ENCODE results near the gene NGEF. TPM values are rescaled to one million over a fixed set of nuclear protein-coding genes. Genes with fewer than 3 reads are reported as not detected.
A peak's percentile ranks its signal among the peaks of the same experiment; 100 is the strongest.

NGEF gene
- 0.47 and 1.4 TPM in 2 replicates for total RNA-seq (2013; cell fraction: nucleolus; rRNA removed)
- total RNA-seq (2014; rRNA removed) (not detected in 2 replicates), total RNA-seq (2014; rRNA removed; fragmentation: Illumina TruSeq; extraction: Trizol) (not detected in 2 replicates), total RNA-seq (2021) (not detected in 2 replicates), polyA plus RNA-seq (2011; rRNA removed) (0.12 TPM in 2 replicates), polyA plus RNA-seq (2014; fragmentation: Illumina TruSeq; extraction: Trizol) (not detected in 2 replicates), polyA plus RNA-seq (2014; fragmentation: Nextera tagmentation; extraction: Ambion mirVana) (not detected), polyA plus RNA-seq (2014; rRNA removed) (not detected in 2 replicates), polyA plus RNA-seq (2016; fragmentation: Nextera tagmentation; extraction: Ambion mirVana) (not detected), polyA minus RNA-seq (2011; rRNA and poly(A)+ RNA removed) (0.10 and 1.7 TPM in 2 replicates), Bru-seq, nascent RNA (percentile 4 among the genes with signal in this experiment), BruChase-seq, experiment 1, labeled RNA remaining after a 6-hour chase (percentile 7 among the genes with signal in this experiment), BruChase-seq, experiment 2, labeled RNA remaining after a 2-hour chase (percentile 6 among the genes with signal in this experiment)
- not detected for polyA plus RNA-seq (2011; ENCODE audit: low read depth)
- 0.12 and 0.15 TPM in 2 replicates for polyA plus RNA-seq (2011; cell fraction: cytosol; rRNA removed)
- 0.27 and 0.83 TPM in 2 replicates for polyA plus RNA-seq (2011; cell fraction: nucleus; rRNA removed)
- 0.25 TPM in 1 of 2 replicates, not detected in the other for polyA plus RNA-seq (2012)
- polyA minus RNA-seq (2011; cell fraction: cytosol; rRNA and poly(A)+ RNA removed): not detected in 2 replicates
- polyA minus RNA-seq (2011; cell fraction: nucleus; rRNA and poly(A)+ RNA removed): not detected in 2 replicates
- long read RNA-seq, experiment 1: 0 reads
- long read RNA-seq, experiment 2: 0 reads

DNA sequence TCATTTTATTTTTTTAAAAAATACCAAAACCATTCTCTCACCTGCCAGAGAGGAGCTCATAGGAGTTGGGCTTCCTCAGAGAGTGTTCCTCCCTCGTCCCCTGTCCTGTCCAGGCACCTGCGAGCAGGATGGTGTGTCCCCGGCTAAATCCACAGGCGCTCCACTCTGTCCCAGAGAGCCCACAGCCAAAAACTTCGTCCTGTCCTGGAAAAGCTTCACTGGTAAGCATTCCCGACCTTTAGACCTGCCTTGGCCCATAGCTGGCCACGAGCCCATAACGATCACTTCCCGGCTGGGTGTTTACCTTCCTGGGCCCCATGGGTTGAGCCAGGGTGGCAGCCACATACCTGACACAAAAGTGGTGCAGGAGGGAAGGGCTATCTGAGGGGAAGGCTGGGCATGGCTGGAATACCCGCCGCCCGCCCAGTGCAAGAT is at the start of gene NGEF:
Gene NGEF, minus strand, starts transcription at position 230 of the 435 bp plus-strand sequence. CDS start 38,366 bp downstream, outside the sequence.
- ChIA-PET CTCF (no interaction called here), SMC1A (ENCODE audit: uncharacterized antibody, unreplicated experiment) (no interaction called here), POLR2A (interaction anchor here (0.6 kb wide), 1 partner anchor 133 kb away, joined by 3 read pairs; no protein-coding TSS in a partner anchor), RAD21 (ENCODE audit: unreplicated experiment) (no interaction called here)
- DNase-seq (ENCODE audit: low read depth, low spot score) (no peak), ATAC-seq (no peak), FAIRE-seq (no peak)
- H2AFZ ChIP-seq (ENCODE audit: control insufficient read depth, low read depth, low read length): no peak within 1 kb of the TSS
- no peak within 1 kb of the TSS for H3K27ac ChIP-seq (ENCODE audit: control insufficient read depth, insufficient read depth)
- in situ Hi-C loops (cut with MboI): no loop called here
- WGBS (ENCODE audit: insufficient coverage, insufficient replicate concordance, low lambda C conversion rate, missing lambda C conversion rate): 49% methylated on average over 12 of the region's 12 CpGs
- H3K27me3 ChIP-seq (replicated peaks in 1 of 2; ENCODE audit: control insufficient read depth in 2 of 2, insufficient read depth in 2 of 2, low read length in 1 of 2): no peaks in the 10 kb centered on the region
- H3K36me3 ChIP-seq (ENCODE audit: control insufficient read depth in 2 of 2, insufficient read depth in 2 of 2, low read length in 1 of 2): no peaks in the 10 kb centered on the region
- H3K9ac ChIP-seq (ENCODE audit: control insufficient read depth, insufficient read depth, low read length): no peak within 1 kb of the TSS
- no peak within 1 kb of the TSS for H3K4me2 ChIP-seq (ENCODE audit: control insufficient read depth, insufficient read depth)
- H4K20me1 ChIP-seq (ENCODE audit: control insufficient read depth, insufficient read depth): no peaks in the 10 kb centered on the region
- H3K79me2 ChIP-seq (ENCODE audit: control insufficient read depth, insufficient read depth, low read length): no peaks in the 10 kb centered on the region
- intact Hi-C loops (cut with micrococcal nuclease; ENCODE audit: unreplicated experiment): no loop called here
- no peak within 1 kb of the TSS for H3K4me3 ChIP-seq
- no peak for TF ChIP-seq GATAD2B (conservative IDR thresholded peaks at IDR 0.05; ENCODE audit: low read depth)
- BruUV-seq (replicated peaks): no TSS peak
- H3K4me1 ChIP-seq (ENCODE audit: control insufficient read depth, insufficient read depth, low read length): no peaks in the 10 kb centered on the region; the same call in 1 of the 2 replicates
- no peaks in the 10 kb centered on the region for H3K9me3 ChIP-seq (replicated peaks; ENCODE audit: control insufficient read depth, insufficient read depth, low read length)

- no peaks in the 10 kb centered on the region for H3K27me3 ChIP-seq (replicated peaks in 1 of 2; ENCODE audit: control insufficient read depth in 2 of 2, insufficient read depth in 2 of 2, low read length in 1 of 2)
- in situ Hi-C loops (cut with MboI): no loop called here
- peaks cover 48% of the 10 kb centered on the region for H3K4me1 ChIP-seq (ENCODE audit: control insufficient read depth, insufficient read depth, low read length)
- H3K4me3 ChIP-seq: peak overlapping the region; percentile 94
- H3K9ac ChIP-seq (ENCODE audit: control insufficient read depth, insufficient read depth, low read length): peak overlapping the region; percentile 91
- DNase-seq (ENCODE audit: low read depth, low spot score) (no peak), ATAC-seq (peak; percentile 1), FAIRE-seq (no peak)
- TF ChIP-seq HDGF (IDR thresholded peaks at IDR 0.05) (no peak), MTA3 (IDR thresholded peaks at IDR 0.05; ENCODE audit: borderline replicate concordance, low read length) (no peak), BACH1 (IDR thresholded peaks at IDR 0.05; ENCODE audit: borderline replicate concordance) (no peak), ESRRA (IDR thresholded peaks at IDR 0.05; ENCODE audit: low read length) (no peak), POLR2A (IDR thresholded peaks at IDR 0.05; ENCODE audit: low read depth, low read length) (0 out of 2 replicates have a peak, but pooled peaks have one; percentile 3), CREB1 (IDR thresholded peaks at IDR 0.05; ENCODE audit: low read depth) (no peak), CHD2 (IDR thresholded peaks at IDR 0.05; ENCODE audit: borderline replicate concordance, low read depth, low read length) (0 out of 2 replicates have a peak, but pooled peaks have one; percentile 15), ZNF622 (IDR thresholded peaks at IDR 0.05) (no peak), ZBTB4 (CRISPR knock-in tag; IDR thresholded peaks at IDR 0.05) (no peak)
- H4K20me1 ChIP-seq (ENCODE audit: control insufficient read depth, insufficient read depth): peaks cover 3% of the 10 kb centered on the region; the same call in 1 of the 2 replicates
- peak overlapping the region; percentile 98 for H3K4me2 ChIP-seq (ENCODE audit: control insufficient read depth, insufficient read depth)
- H3K9me3 ChIP-seq (replicated peaks; ENCODE audit: control insufficient read depth, insufficient read depth, low read length): peaks cover 3% of the 10 kb centered on the region; the same call in 2 of the 3 replicates
- 4% methylated on average over 4 of the region's 4 CpGs for WGBS (ENCODE audit: insufficient coverage, insufficient replicate concordance, low lambda C conversion rate, missing lambda C conversion rate)
- intact Hi-C loops (cut with micrococcal nuclease; ENCODE audit: unreplicated experiment): loop anchor here (5.0 kb wide), 1 partner anchor 790 kb away; the partner anchor contains the start of gene HJURP
- peaks cover 76% of the 10 kb centered on the region for H3K79me2 ChIP-seq (ENCODE audit: control insufficient read depth, insufficient read depth, low read length)
- ChIA-PET SMC1A (ENCODE audit: uncharacterized antibody, unreplicated experiment) (interaction anchor here (3.0 to 13.6 kb wide), 3 partner anchors 19 to 188 kb away, joined by 29 to 351 read pairs (median 65); partner anchors contain the start of gene ATG16L1), CTCF (interaction anchor here (0.7 to 6.2 kb wide), 4 partner anchors 8 to 374 kb away, joined by 3 to 68 read pairs (median 25); no protein-coding TSS in a partner anchor), RAD21 (ENCODE audit: unreplicated experiment) (interaction anchor here (0.6 to 13.5 kb wide), 5 partner anchors 9 to 80 kb away, joined by 3 to 361 read pairs (median 11); no protein-coding TSS in a partner anchor), POLR2A (interaction anchor here (1.1 to 9.6 kb wide), 6 partner anchors 8 to 162 kb away, joined by 3 to 271 read pairs (median 19); no protein-coding TSS in a partner anchor)
- H2AFZ ChIP-seq (ENCODE audit: control insufficient read depth, low read depth, low read length): no peak overlapping the region
- BruUV-seq (replicated peaks): no TSS peak
- H3K27ac ChIP-seq (ENCODE audit: control insufficient read depth, insufficient read depth): peak overlapping the region; percentile 93
- H3K36me3 ChIP-seq (ENCODE audit: control insufficient read depth in 2 of 2, insufficient read depth in 2 of 2, low read length in 1 of 2): peaks cover 4 to 19% of the 10 kb centered on the region in 2 experiments
Measured at GRCh38 chr2:233062451-233062850, 49.4 kb upstream of the NGEF start.
